Central memory CD4-positive, alpha-beta T cell (primary cell): ENCODE results near the gene TUBB2B.

ENCODE experiments used
- DNase-seq: peaks from one replicate; pipeline ENCODE4 v3.0.0; 2022

TUBB2B gene

GRCh38 chr6:3232017-3232945 is 4.8 kb upstream of the TUBB2B start:
- DNase-seq = no peak

- no peak for DNase-seq
These were observed 4.0 kb upstream of the TUBB2B start for GRCh38 chr6:3231247-3232016.

GRCh38 chr6:3230900-3231246 is 3.4 kb upstream of the TUBB2B start:
- no peak for DNase-seq

DNA sequence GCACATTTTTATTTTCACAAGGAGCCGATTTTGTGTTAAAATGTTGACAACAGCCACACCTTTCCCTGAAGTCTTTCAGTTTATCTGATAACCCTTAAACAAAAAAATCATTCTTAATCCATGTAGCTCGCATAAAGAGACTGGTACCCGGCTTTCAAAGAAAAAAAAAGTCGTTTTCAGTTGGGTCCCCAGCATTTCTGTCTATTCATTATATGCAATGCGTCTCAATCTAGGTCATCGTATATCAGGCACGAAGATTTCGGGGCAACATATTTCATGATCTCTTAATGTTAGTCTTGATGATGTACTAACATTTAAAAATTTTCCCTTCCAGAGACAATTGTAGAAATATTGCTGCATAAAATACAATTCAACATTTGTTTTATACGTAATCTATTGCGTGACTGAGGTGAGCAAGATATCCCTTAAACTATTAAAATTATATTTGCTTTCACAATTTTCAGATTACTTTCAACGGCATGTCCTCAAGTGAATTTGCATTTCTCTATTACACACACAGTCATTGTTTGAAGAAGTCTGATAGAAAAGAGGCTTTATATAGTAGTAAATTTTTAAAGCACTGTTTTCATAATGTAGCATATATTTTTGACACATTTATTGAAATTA is 2.9 kb upstream of the TUBB2B start:
- DNase-seq = no peak

GRCh38 chr6:3229566-3230178 is 2.2 kb upstream of the TUBB2B start:
- no peak for DNase-seq

GRCh38 chr6:3228771-3229565 is 1.5 kb upstream of the TUBB2B start:
- DNase-seq = peak; percentile 48

GRCh38 chr6:3228046-3228671 is 706 bp upstream of the TUBB2B start:
- DNase-seq = peak; percentile 17

GRCh38 chr6:3226481-3227362 is 731 bp downstream of the TUBB2B start:
- no peak for DNase-seq

DNA sequence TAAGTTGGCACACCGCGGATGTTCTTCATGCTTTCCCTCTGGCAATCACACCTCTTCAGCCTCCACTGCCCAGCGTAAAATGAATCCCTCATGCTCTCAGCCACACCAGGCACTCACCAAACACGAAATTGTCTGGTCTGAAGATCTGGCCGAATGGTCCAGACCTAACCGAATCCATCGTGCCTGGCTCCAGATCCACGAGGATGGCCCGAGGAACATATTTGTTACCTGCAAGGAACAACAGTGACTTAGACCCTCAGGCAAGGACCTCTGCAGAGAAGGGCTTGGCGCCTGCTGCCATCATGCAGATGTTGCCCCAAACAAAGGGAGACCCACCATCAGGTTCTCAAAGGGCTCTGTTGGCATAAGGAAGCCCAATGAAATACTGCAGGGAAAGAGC is 1.4 kb downstream of the TUBB2B start:
- DNase-seq = no peak

DNA sequence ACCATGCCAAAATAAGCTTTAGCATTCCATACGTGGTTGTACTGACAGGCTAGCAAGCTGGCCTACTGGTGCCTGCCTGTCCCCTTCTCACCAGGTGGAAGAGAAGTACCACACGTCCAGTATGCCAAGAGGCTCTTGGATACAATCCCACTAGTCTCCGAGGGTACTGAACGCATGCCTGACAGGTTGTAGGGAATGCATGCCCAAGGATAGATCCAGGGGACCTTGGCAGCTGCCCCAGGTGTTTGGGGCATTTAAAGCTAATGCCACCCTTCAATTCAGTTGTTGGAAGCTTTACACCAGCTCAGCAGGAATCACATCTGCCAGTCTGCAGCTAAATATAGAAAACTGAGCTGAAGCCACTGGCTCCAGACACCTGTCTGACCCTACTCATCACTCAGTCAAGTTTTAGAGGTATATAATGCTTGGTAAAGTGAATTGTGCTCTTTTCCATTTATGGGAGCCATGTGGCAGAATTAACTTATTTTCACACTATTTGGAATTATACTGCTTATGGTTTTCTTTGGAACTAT is 4.9 kb downstream of the TUBB2B start:
- DNase-seq = no peak

- no peak for DNase-seq
These were observed 5.9 kb downstream of the TUBB2B start for GRCh38 chr6:3221578-3221977.

DNA sequence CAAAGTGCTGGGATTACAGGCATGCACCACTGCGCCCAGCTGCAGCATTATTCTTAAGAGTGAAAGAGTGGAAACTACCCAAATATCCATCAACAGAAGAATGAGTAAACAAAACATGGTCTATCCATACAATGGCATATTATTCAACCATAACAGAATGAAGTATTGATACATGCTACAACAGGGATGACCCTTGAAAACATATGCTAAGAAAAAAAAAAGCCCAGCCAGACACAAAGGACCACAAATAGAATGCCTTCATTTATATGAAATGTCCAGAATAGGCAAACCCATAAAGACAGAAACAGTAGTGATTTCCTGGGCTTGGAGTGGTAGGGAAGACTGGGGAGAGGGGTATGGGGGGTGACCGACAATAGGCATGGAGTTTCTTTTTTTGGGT is 7.1 kb downstream of the TUBB2B start:
- DNase-seq = no peak

DNA sequence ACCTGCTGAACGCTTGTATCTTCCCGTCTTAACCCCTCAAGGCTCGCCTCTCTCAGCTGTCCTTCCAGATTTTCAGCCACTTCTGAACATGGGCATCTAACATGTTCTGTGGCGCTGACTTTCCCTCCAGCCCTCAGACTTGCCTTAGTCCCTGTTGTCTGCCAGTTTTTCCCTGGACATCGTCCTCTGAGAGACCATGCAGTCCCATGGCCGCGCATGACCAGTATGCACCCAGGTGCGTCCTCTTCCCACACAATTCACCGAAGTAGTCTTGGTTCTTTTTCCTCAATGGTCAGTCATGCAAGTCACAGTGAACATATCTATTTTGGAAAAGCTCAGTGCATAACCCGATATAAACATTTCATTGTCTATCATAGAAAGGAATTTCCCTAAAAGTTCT is 9.2 kb downstream of the TUBB2B start:
- no peak for DNase-seq

DNA sequence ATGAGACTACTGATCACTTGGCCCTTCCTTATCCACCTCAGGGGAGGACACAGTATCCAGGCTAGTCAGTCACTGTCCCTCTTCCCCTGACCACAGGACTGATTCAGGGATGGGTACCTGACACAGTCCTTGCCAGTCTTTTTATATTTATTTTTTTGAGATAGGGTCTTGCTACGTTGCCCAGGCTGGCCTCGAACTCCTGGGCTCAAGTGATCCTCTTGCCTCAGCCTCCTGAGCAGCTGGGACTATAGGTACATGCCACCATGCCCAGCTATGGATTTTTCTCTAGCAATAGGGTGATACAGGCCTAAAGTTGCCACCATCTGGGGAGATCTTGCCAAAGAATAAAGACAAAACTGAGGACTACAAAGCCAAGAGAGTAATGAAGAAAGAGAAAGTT is 10.2 kb downstream of the TUBB2B start:
- DNase-seq = no peak

DNA sequence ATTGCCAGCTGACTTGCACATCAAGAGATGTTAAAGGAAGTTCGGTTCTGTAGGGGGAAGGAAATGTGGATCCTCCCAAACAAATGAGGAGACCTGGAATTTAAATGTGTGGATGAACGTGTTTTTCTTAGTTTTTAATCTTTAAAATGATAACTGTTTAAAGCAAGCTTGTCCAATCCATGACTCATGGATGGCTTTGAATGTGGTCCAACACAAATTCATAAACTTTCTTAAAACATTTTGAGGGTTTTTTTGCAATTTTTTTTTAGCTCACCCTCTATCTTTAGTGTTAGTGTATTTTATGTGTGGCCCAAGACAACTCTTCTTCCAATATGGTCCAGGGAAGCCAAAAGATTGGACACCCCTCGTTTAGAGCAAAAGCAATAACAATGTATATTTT is 12.6 kb downstream of the TUBB2B start:
- DNase-seq = no peak

DNA sequence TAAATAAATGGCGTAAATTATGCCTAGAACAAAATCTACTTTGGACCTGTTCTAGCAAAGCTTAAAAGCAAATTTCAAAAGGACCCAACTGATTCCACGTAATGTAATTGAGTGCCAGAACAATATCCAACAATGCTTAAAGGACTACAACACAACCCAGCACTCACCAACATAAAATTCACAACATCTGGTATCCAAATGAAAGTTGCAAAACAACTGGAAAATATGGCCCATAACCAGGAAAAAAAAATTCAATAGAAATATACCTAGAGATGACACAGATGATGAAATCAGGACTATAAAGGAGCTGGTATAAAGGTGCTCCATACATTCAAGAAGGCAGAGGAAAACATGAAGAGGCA is 14.1 kb downstream of the TUBB2B start:
- no peak for DNase-seq

GRCh38 chr6:3212261-3212660 is 15.2 kb downstream of the TUBB2B start:
- DNase-seq = no peak

GRCh38 chr6:3211681-3212080 is 15.8 kb downstream of the TUBB2B start:
- DNase-seq = no peak

GRCh38 chr6:3210024-3210610 is 17.3 kb downstream of the TUBB2B start:
- no peak for DNase-seq
